Measurements from ENCODE around the gene GPX4. TPM values are rescaled to one million over a fixed set of nuclear protein-coding genes. Genes with fewer than 3 reads are reported as not detected.

Gene GPX4
- polyA plus RNA-seq, 1 of the 3 experiments (the other 2 are of a cell fraction) = 925 TPM

DNA sequence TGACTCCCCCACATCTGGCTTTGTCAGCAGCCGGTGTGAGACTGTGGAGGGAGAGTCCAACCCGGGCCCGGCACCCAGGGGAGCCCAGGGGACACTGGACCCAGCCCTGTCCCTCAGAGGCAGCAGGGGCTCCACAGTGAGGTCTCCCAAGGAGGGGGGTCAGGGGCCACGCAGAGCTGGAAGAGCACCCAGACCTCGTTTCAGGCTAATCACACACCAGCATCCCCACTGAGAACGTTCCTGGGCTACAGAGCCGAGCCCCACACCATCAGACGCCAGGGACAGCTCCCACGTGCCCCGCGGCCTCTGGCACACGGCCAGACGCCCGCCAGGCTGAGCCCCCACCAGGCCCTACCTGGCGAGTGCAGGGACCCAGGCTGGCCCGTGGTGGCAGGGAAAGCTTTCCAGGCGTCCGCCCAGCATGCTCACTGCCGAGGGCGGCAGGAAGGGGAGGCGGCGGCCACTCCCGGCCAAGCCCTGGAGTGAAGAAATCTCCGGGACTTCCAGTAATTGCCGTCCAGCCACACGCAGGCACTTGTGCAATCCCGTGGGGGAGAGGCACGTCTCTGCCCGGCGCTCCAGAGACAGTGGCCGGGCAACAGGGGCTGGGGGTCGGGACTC lies 51.0 kb downstream of the GPX4 start:
- peaks cover 37% of the 10 kb centered on the region for H4K20me1 ChIP-seq (ENCODE audit: insufficient read depth)
- no peaks in the 10 kb centered on the region for H3F3A ChIP-seq (replicated peaks; ENCODE audit: insufficient read depth)
- H3K4me3 ChIP-seq (ENCODE audit: low read depth in 2 of 2, low read length in 1 of 2) = no peak overlapping the region
- ChIA-PET CTCF (interaction anchor here (1.1 to 2.2 kb wide), 3 partner anchors 24 to 42 kb away, joined by 3 to 9 read pairs (median 3); no protein-coding TSS in a partner anchor), POLR2A (interaction anchor here (1.5 kb wide), 1 partner anchor 9 kb away, joined by 4 read pairs; no protein-coding TSS in a partner anchor)
- H2AFZ ChIP-seq (ENCODE audit: low read depth) = no peak overlapping the region
- H3K9me3 ChIP-seq = no peaks in the 10 kb centered on the region
- H3K9me2 ChIP-seq = no peaks in the 10 kb centered on the region
- peaks cover 0 to 17% of the 10 kb centered on the region in 2 experiments; a peak in 1 of 4 replicates for H3K4me1 ChIP-seq (ENCODE audit: control insufficient read depth in 1 of 2, insufficient read depth in 2 of 2, low read depth in 1 of 2, low read length in 1 of 2)
- no peak overlapping the region for H3K9ac ChIP-seq
- peaks cover 0 to 11% of the 10 kb centered on the region in 2 experiments for H3K36me3 ChIP-seq (replicated peaks in 1 of 2; ENCODE audit: control insufficient read depth in 1 of 2, insufficient read depth in 2 of 2, low read length in 1 of 2)
- TF ChIP-seq JUND (IDR thresholded peaks at IDR 0.05) (no peak), MXI1 (IDR thresholded peaks at IDR 0.05; ENCODE audit: low read depth, low read length) (no peak), FOXM1 (IDR thresholded peaks at IDR 0.05; ENCODE audit: low read depth) (no peak), GABPA (IDR thresholded peaks at IDR 0.05; ENCODE audit: low read depth) (no peak), ZBTB33 (IDR thresholded peaks at IDR 0.05; ENCODE audit: borderline replicate concordance, low read depth) (no peak), SIN3A (IDR thresholded peaks at IDR 0.05; ENCODE audit: borderline replicate concordance, low read depth, low read length) (no peak)
- no peak overlapping the region for H3K4me2 ChIP-seq
- no CpG with 5 or more reads among the region's 32 CpGs for WGBS (ENCODE audit: low lambda C conversion rate)
- peaks cover 23% of the 10 kb centered on the region; the same call in 1 of the 2 replicates for H3K79me2 ChIP-seq (ENCODE audit: insufficient read depth)
- H3K27me3 ChIP-seq (ENCODE audit: insufficient read depth) = no peaks in the 10 kb centered on the region
- peak overlapping the region in 1 of 2 experiments; percentile 66; a peak in 2 of 4 replicates for H3K27ac ChIP-seq (ENCODE audit: low read depth in 2 of 2, low read length in 1 of 2)
- DNase-seq = peak; percentile 86

DNA sequence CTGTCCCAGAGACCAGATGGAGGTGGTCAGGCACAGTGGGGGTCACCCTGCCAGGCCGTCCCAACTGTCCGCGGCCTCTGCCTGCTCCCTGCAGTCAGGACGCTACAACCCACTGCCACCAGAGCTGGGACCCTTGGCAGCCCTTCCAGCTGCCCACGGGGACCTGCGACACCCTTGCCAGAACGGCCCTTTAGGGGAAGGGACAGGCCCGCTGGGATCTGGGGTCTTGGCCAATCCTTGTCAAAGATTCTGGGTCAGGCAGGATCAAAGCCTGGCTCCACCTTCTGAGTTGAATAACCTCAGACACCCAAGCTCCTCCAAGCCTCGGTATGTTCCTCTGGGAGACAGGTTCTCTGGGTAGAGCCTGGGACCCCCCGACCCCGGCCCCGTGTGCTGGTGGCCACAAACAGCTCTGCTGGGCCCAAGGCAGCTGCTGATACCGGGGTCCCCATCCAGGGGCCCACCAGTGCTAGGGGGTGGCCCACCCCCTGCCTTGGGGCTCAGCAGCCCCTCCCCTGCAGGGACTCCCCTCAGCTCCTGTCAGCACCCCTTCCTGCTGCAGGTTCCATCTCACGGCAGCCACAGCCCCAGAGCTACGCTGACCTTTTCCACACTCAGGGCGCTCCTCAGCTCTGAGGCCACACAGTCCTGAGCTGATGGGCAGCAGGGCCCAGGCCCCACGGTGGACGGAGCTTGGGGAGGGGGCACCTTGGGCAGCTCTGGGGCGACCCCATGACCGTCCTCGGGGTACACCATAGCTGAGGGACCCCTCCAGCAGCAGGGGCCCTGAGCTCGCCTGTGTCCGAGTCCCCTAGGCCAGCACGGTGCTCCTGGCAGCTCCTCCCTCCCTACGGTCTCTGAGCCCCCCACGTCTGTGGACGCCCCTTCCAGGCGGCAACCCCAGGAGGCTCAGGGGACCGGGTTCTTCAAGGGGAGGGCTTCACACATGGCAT lies 51.8 kb downstream of the GPX4 start:
- peaks cover 31% of the 10 kb centered on the region; the same call in 1 of the 2 replicates for H3K79me2 ChIP-seq (ENCODE audit: insufficient read depth)
- H3K9me3 ChIP-seq = no peaks in the 10 kb centered on the region
- no peaks in the 10 kb centered on the region for H3F3A ChIP-seq (replicated peaks; ENCODE audit: insufficient read depth)
- no peaks in the 10 kb centered on the region for H3K27me3 ChIP-seq (ENCODE audit: insufficient read depth)
- 91% methylated on average over 8 of the region's 29 CpGs for WGBS (ENCODE audit: low lambda C conversion rate)
- POLR2A ChIA-PET = interaction anchor here (0.6 to 1.5 kb wide), 2 partner anchors 8 to 25 kb away, joined by 3 to 4 read pairs; no protein-coding TSS in a partner anchor
- no peak overlapping the region for H3K4me3 ChIP-seq (ENCODE audit: low read depth in 2 of 2, low read length in 1 of 2)
- peaks cover 0 to 17% of the 10 kb centered on the region in 2 experiments; a peak in 1 of 4 replicates for H3K4me1 ChIP-seq (ENCODE audit: control insufficient read depth in 1 of 2, insufficient read depth in 2 of 2, low read depth in 1 of 2, low read length in 1 of 2)
- H3K27ac ChIP-seq (ENCODE audit: low read depth in 2 of 2, low read length in 1 of 2) = no peak overlapping the region; a peak in 1 of 4 replicates
- no peak for DNase-seq
- no peak overlapping the region for H2AFZ ChIP-seq (ENCODE audit: low read depth)
- H3K9me2 ChIP-seq = no peaks in the 10 kb centered on the region
- CTCF ChIA-PET = interaction anchor here (1.1 to 2.2 kb wide), 3 partner anchors 23 to 43 kb away, joined by 3 to 9 read pairs (median 3); no protein-coding TSS in a partner anchor
- no peak overlapping the region for H3K9ac ChIP-seq
- H4K20me1 ChIP-seq (ENCODE audit: insufficient read depth) = peaks cover 44% of the 10 kb centered on the region
- H3K4me2 ChIP-seq = no peak overlapping the region
- peaks cover 0 to 11% of the 10 kb centered on the region in 2 experiments for H3K36me3 ChIP-seq (replicated peaks in 1 of 2; ENCODE audit: control insufficient read depth in 1 of 2, insufficient read depth in 2 of 2, low read length in 1 of 2)
- TF ChIP-seq, protein P1, sequence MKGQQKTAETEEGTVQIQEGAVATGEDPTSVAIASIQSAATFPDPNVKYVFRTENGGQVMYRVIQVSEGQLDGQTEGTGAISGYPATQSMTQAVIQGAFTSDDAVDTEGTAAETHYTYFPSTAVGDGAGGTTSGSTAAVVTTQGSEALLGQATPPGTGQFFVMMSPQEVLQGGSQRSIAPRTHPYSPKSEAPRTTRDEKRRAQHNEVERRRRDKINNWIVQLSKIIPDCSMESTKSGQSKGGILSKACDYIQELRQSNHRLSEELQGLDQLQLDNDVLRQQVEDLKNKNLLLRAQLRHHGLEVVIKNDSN (IDR thresholded peaks at IDR 0.05; ENCODE audit: borderline replicate concordance, low read depth) = no peak
- TF ChIP-seq, protein P2, sequence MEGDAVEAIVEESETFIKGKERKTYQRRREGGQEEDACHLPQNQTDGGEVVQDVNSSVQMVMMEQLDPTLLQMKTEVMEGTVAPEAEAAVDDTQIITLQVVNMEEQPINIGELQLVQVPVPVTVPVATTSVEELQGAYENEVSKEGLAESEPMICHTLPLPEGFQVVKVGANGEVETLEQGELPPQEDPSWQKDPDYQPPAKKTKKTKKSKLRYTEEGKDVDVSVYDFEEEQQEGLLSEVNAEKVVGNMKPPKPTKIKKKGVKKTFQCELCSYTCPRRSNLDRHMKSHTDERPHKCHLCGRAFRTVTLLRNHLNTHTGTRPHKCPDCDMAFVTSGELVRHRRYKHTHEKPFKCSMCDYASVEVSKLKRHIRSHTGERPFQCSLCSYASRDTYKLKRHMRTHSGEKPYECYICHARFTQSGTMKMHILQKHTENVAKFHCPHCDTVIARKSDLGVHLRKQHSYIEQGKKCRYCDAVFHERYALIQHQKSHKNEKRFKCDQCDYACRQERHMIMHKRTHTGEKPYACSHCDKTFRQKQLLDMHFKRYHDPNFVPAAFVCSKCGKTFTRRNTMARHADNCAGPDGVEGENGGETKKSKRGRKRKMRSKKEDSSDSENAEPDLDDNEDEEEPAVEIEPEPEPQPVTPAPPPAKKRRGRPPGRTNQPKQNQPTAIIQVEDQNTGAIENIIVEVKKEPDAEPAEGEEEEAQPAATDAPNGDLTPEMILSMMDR (IDR thresholded peaks at IDR 0.05) = no peak
- TF ChIP-seq EZH2phosphoT487 (IDR thresholded peaks at IDR 0.05; ENCODE audit: borderline replicate concordance, low read depth) (no peak), FOSL2 (IDR thresholded peaks at IDR 0.05; ENCODE audit: borderline replicate concordance, low read depth) (no peak), GABPA (IDR thresholded peaks at IDR 0.05; ENCODE audit: low read depth) (no peak), TEAD4 (IDR thresholded peaks at IDR 0.05; ENCODE audit: borderline replicate concordance, insufficient read depth) (no peak), NFIC (IDR thresholded peaks at IDR 0.05; ENCODE audit: borderline replicate concordance) (no peak), NRF1 (IDR thresholded peaks at IDR 0.05; ENCODE audit: low read depth, low read length) (no peak), MEF2A (IDR thresholded peaks at IDR 0.05; ENCODE audit: borderline replicate concordance, low read depth) (no peak), YY1 (IDR thresholded peaks at IDR 0.05; ENCODE audit: low read depth) (no peak), SIN3A (IDR thresholded peaks at IDR 0.05; ENCODE audit: borderline replicate concordance, low read depth, low read length) (no peak), FOXM1 (IDR thresholded peaks at IDR 0.05; ENCODE audit: low read depth) (no peak)
- TF ChIP-seq, protein P3, sequence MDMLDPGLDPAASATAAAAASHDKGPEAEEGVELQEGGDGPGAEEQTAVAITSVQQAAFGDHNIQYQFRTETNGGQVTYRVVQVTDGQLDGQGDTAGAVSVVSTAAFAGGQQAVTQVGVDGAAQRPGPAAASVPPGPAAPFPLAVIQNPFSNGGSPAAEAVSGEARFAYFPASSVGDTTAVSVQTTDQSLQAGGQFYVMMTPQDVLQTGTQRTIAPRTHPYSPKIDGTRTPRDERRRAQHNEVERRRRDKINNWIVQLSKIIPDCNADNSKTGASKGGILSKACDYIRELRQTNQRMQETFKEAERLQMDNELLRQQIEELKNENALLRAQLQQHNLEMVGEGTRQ (IDR thresholded peaks at IDR 0.05; ENCODE audit: borderline replicate concordance, low read depth, low read length) = no peak
- TF ChIP-seq, protein P4, sequence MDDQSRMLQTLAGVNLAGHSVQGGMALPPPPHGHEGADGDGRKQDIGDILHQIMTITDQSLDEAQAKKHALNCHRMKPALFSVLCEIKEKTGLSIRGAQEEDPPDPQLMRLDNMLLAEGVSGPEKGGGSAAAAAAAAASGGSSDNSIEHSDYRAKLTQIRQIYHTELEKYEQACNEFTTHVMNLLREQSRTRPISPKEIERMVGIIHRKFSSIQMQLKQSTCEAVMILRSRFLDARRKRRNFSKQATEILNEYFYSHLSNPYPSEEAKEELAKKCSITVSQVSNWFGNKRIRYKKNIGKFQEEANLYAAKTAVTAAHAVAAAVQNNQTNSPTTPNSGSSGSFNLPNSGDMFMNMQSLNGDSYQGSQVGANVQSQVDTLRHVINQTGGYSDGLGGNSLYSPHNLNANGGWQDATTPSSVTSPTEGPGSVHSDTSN (IDR thresholded peaks at IDR 0.05) = no peak
